Testis (tissue), 2 donors: Measurements from ENCODE around the gene ADCY9.

Experiments used
- POLR2A ChIP-seq: fragments of 450-650 bp; IDR thresholded peaks from one replicate; pipeline ENCODE4 v1.6.1; 2017; ENCODE audit warnings: antibody characterized with exemption, mild to moderate bottlenecking, moderate library complexity
- TF ChIP-seq, protein P1 (sequence below), 3 experiments: fragments of 450-650 bp in 2 of 3; fragments of 200-600 bp in 1 of 3; sonication (generic) in 1 of 3; IDR thresholded peaks; one replicate each; pipeline ENCODE4 v1.5.1; 2016 to 2019; ENCODE audit warnings: antibody characterized with exemption in 3 of 3, mild to moderate bottlenecking in 2 of 3, moderate library complexity in 1 of 3

DNA sequence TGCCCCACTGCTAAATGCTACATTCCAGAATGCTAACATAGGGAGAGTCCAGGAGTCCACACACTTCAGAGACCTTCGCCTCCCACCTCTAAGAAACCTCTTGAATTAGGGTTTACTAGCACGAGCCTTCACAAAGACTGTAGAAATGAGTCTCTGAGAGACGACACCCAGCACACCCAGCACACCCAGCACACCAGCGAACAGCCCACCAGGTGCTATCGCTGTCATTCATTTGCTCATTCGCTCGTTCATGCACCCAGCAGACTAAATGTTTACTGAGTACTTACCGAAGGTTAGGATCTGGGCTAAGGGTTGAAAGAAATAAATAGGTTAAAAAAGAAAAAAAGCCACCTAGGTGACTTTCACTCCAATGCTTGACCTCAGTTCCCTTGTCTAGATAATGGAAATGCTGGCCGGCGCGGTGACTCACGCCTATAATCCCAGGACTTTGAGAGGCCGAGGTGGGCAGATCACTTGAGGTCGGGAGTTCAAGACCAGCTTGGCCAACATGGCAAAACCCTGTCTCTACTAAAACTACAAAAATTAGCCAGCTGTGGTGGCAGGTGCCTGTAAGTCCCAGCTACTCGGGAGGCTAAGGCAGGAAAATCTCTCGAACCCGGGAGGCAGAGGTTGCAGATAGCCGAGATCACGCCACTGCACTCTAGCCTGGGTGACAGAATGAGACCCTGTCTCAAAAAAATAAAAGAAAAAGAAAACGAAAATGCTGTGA lies 100.8 kb downstream of the ADCY9 start:
- TF ChIP-seq, protein P1, sequence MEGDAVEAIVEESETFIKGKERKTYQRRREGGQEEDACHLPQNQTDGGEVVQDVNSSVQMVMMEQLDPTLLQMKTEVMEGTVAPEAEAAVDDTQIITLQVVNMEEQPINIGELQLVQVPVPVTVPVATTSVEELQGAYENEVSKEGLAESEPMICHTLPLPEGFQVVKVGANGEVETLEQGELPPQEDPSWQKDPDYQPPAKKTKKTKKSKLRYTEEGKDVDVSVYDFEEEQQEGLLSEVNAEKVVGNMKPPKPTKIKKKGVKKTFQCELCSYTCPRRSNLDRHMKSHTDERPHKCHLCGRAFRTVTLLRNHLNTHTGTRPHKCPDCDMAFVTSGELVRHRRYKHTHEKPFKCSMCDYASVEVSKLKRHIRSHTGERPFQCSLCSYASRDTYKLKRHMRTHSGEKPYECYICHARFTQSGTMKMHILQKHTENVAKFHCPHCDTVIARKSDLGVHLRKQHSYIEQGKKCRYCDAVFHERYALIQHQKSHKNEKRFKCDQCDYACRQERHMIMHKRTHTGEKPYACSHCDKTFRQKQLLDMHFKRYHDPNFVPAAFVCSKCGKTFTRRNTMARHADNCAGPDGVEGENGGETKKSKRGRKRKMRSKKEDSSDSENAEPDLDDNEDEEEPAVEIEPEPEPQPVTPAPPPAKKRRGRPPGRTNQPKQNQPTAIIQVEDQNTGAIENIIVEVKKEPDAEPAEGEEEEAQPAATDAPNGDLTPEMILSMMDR (IDR thresholded peaks at IDR 0.05) = no peak
- no peak for TF ChIP-seq POLR2A
